ENCODE measurements around the gene OR10H5. TPM values are rescaled to one million over a fixed set of nuclear protein-coding genes. Genes with fewer than 3 reads are reported as not detected.

OR10H5 gene
- total and polyA plus RNA-seq, 2 of the 13 experiments (the other 11 are each of a cell fraction or from before 2014, with no cell fraction given) = not detected

DNA sequence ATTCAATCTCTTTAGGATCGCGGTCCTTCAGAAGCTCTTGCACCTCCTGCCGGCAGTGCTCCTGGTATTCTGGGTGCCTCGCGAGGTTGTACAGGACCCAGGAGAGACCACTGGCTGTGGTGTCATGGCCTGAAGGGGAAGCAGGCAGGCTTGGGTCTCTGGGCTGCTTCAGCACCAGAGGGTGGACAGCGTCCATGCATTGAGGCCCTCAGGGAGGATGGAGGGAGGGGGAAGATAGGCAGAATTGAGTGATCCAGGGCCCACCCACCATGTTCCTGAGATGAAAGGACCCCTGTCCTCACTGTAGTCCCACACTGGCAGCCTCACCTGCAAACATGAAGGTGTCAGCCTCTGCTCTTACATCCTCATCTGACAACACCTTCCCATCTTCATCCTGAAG is 17.9 kb upstream of the OR10H5 start (continued):
- TF ChIP-seq KDM2A (CRISPR knock-in tag; IDR thresholded peaks at IDR 0.05; ENCODE audit: borderline replicate concordance, low read depth) (no peak), HES4 (CRISPR knock-in tag; IDR thresholded peaks at IDR 0.05; ENCODE audit: borderline replicate concordance) (no peak), MAFK (conservative IDR thresholded peaks at IDR 0.05 in 1 of 2, IDR thresholded peaks at IDR 0.05 in 1 of 2; ENCODE audit: low read length in 2 of 2) (no peak), HNRNPL (IDR thresholded peaks at IDR 0.05; ENCODE audit: low read depth, low read length) (no peak), ZNF205 (CRISPR knock-in tag; IDR thresholded peaks at IDR 0.05) (no peak), MIER2 (CRISPR knock-in tag; IDR thresholded peaks at IDR 0.05) (peak; percentile 96), ZNF235 (CRISPR knock-in tag; IDR thresholded peaks at IDR 0.05; ENCODE audit: borderline replicate concordance) (no peak), ZFY (CRISPR knock-in tag; IDR thresholded peaks at IDR 0.05) (no peak), MIER3 (CRISPR knock-in tag; IDR thresholded peaks at IDR 0.05; ENCODE audit: borderline replicate concordance) (0 out of 2 replicates have a peak, but pooled peaks have one; percentile 25), SP5 (CRISPR knock-in tag; IDR thresholded peaks at IDR 0.05; ENCODE audit: borderline replicate concordance, low read depth) (no peak)
- TF ChIP-seq, protein P1, sequence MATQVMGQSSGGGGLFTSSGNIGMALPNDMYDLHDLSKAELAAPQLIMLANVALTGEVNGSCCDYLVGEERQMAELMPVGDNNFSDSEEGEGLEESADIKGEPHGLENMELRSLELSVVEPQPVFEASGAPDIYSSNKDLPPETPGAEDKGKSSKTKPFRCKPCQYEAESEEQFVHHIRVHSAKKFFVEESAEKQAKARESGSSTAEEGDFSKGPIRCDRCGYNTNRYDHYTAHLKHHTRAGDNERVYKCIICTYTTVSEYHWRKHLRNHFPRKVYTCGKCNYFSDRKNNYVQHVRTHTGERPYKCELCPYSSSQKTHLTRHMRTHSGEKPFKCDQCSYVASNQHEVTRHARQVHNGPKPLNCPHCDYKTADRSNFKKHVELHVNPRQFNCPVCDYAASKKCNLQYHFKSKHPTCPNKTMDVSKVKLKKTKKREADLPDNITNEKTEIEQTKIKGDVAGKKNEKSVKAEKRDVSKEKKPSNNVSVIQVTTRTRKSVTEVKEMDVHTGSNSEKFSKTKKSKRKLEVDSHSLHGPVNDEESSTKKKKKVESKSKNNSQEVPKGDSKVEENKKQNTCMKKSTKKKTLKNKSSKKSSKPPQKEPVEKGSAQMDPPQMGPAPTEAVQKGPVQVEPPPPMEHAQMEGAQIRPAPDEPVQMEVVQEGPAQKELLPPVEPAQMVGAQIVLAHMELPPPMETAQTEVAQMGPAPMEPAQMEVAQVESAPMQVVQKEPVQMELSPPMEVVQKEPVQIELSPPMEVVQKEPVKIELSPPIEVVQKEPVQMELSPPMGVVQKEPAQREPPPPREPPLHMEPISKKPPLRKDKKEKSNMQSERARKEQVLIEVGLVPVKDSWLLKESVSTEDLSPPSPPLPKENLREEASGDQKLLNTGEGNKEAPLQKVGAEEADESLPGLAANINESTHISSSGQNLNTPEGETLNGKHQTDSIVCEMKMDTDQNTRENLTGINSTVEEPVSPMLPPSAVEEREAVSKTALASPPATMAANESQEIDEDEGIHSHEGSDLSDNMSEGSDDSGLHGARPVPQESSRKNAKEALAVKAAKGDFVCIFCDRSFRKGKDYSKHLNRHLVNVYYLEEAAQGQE (IDR thresholded peaks at IDR 0.05; ENCODE audit: borderline replicate concordance in 1 of 2, low read depth in 1 of 2, low read length in 2 of 2) = peak; percentile 80 to 94
- TF ChIP-seq, protein P2, sequence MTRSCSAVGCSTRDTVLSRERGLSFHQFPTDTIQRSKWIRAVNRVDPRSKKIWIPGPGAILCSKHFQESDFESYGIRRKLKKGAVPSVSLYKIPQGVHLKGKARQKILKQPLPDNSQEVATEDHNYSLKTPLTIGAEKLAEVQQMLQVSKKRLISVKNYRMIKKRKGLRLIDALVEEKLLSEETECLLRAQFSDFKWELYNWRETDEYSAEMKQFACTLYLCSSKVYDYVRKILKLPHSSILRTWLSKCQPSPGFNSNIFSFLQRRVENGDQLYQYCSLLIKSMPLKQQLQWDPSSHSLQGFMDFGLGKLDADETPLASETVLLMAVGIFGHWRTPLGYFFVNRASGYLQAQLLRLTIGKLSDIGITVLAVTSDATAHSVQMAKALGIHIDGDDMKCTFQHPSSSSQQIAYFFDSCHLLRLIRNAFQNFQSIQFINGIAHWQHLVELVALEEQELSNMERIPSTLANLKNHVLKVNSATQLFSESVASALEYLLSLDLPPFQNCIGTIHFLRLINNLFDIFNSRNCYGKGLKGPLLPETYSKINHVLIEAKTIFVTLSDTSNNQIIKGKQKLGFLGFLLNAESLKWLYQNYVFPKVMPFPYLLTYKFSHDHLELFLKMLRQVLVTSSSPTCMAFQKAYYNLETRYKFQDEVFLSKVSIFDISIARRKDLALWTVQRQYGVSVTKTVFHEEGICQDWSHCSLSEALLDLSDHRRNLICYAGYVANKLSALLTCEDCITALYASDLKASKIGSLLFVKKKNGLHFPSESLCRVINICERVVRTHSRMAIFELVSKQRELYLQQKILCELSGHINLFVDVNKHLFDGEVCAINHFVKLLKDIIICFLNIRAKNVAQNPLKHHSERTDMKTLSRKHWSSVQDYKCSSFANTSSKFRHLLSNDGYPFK (CRISPR knock-in tag; IDR thresholded peaks at IDR 0.05; ENCODE audit: borderline replicate concordance) = no peak
- TF ChIP-seq, protein P3, sequence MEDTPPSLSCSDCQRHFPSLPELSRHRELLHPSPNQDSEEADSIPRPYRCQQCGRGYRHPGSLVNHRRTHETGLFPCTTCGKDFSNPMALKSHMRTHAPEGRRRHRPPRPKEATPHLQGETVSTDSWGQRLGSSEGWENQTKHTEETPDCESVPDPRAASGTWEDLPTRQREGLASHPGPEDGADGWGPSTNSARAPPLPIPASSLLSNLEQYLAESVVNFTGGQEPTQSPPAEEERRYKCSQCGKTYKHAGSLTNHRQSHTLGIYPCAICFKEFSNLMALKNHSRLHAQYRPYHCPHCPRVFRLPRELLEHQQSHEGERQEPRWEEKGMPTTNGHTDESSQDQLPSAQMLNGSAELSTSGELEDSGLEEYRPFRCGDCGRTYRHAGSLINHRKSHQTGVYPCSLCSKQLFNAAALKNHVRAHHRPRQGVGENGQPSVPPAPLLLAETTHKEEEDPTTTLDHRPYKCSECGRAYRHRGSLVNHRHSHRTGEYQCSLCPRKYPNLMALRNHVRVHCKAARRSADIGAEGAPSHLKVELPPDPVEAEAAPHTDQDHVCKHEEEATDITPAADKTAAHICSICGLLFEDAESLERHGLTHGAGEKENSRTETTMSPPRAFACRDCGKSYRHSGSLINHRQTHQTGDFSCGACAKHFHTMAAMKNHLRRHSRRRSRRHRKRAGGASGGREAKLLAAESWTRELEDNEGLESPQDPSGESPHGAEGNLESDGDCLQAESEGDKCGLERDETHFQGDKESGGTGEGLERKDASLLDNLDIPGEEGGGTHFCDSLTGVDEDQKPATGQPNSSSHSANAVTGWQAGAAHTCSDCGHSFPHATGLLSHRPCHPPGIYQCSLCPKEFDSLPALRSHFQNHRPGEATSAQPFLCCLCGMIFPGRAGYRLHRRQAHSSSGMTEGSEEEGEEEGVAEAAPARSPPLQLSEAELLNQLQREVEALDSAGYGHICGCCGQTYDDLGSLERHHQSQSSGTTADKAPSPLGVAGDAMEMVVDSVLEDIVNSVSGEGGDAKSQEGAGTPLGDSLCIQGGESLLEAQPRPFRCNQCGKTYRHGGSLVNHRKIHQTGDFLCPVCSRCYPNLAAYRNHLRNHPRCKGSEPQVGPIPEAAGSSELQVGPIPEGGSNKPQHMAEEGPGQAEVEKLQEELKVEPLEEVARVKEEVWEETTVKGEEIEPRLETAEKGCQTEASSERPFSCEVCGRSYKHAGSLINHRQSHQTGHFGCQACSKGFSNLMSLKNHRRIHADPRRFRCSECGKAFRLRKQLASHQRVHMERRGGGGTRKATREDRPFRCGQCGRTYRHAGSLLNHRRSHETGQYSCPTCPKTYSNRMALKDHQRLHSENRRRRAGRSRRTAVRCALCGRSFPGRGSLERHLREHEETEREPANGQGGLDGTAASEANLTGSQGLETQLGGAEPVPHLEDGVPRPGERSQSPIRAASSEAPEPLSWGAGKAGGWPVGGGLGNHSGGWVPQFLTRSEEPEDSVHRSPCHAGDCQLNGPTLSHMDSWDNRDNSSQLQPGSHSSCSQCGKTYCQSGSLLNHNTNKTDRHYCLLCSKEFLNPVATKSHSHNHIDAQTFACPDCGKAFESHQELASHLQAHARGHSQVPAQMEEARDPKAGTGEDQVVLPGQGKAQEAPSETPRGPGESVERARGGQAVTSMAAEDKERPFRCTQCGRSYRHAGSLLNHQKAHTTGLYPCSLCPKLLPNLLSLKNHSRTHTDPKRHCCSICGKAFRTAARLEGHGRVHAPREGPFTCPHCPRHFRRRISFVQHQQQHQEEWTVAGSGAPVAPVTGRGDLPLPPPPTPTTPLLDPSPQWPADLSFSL (CRISPR knock-in tag; IDR thresholded peaks at IDR 0.05) = no peak
- TF ChIP-seq, protein P4, sequence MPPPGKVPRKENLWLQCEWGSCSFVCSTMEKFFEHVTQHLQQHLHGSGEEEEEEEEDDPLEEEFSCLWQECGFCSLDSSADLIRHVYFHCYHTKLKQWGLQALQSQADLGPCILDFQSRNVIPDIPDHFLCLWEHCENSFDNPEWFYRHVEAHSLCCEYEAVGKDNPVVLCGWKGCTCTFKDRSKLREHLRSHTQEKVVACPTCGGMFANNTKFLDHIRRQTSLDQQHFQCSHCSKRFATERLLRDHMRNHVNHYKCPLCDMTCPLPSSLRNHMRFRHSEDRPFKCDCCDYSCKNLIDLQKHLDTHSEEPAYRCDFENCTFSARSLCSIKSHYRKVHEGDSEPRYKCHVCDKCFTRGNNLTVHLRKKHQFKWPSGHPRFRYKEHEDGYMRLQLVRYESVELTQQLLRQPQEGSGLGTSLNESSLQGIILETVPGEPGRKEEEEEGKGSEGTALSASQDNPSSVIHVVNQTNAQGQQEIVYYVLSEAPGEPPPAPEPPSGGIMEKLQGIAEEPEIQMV (CRISPR knock-in tag; IDR thresholded peaks at IDR 0.05; ENCODE audit: low read depth) = no peak
